H1 (cell line): Measurements from ENCODE around the gene PPM1M. TPM values are rescaled to one million over a fixed set of nuclear protein-coding genes. Genes with fewer than 3 reads are reported as not detected.

Experiments used
- CTCF ChIA-PET: fragments of 300-600 bp; sonication (Branson Sonifier 250); formaldehyde crosslinking; loops from one replicate; lab custom pipeline; 2021; ENCODE audit not compliant: partially characterized antibody; lab: Charles Lee
- POLR2A ChIA-PET: fragments of 300-600 bp; sonication (Branson Sonifier 250); formaldehyde crosslinking; loops from one replicate; lab custom pipeline; 2021; ENCODE audit warnings: inconsistent platforms; ENCODE audit not compliant: partially characterized antibody; lab: Charles Lee
- DNase-seq, 2 experiments: peaks; one replicate each; pipeline versions ENCODE4 v3.0.0 to v3.0.0-alpha.2; 2010 to 2022; ENCODE audit warnings: low spot score in 2 of 2, low read depth in 1 of 2, mixed read lengths in 1 of 2
- FAIRE-seq: peaks from 2 replicates; lab custom pipeline; 2011; peaks lifted over from hg19 to GRCh38; lab: Jason Lieb, UNC
- H2AFZ ChIP-seq: 2 replicates; pipeline ENCODE4 v1.8.1; 2012; ENCODE audit warnings: low read length, inconsistent platforms
- H2AK5ac ChIP-seq: 2 replicates; pipeline ENCODE4 v1.6.1; 2013; ENCODE audit warnings: low read depth, low read length
- H2BK120ac ChIP-seq: replicated peaks from 2 replicates; pipeline ENCODE3; 2013; ENCODE audit warnings: low read depth, low read length, inconsistent platforms
- H2BK12ac ChIP-seq: 2 replicates; pipeline ENCODE4 v1.6.1; 2013; ENCODE audit warnings: low read depth, low read length
- H2BK15ac ChIP-seq: 2 replicates; pipeline ENCODE4 v1.6.1; 2013; ENCODE audit warnings: low read length
- H2BK20ac ChIP-seq: 2 replicates; pipeline ENCODE4 v1.6.1; 2013; ENCODE audit warnings: low read length
- H2BK5ac ChIP-seq: 2 replicates; pipeline ENCODE4 v1.6.1; 2013; ENCODE audit warnings: low read depth, low read length
- H3K14ac ChIP-seq: 2 replicates; pipeline ENCODE4 v1.6.1; 2013; ENCODE audit warnings: inconsistent platforms; ENCODE audit not compliant: insufficient read length
- H3K18ac ChIP-seq: 2 replicates; pipeline ENCODE4 v1.6.1; 2013; ENCODE audit warnings: low read length; ENCODE audit errors: extremely low read depth
- H3K23ac ChIP-seq: 2 replicates; pipeline ENCODE4 v1.6.1; 2013; ENCODE audit warnings: inconsistent platforms; ENCODE audit not compliant: insufficient read length
- H3K23me2 ChIP-seq: 2 replicates; pipeline ENCODE4 v1.6.1; 2013; ENCODE audit warnings: low read depth, low read length
- H3K27ac ChIP-seq: 2 replicates; pipeline ENCODE4 v1.6.1; 2011; ENCODE audit warnings: low read depth, low read length, inconsistent platforms
- H3K27me3 ChIP-seq, 4 experiments: replicated peaks in 1 of 4; 1 replicate in 1 of 4; 2 replicates in 3 of 4; pipeline versions ENCODE4 v1.6.1 to v1.8.1; 2011 to 2013; ENCODE audit warnings: low read length in 3 of 4, mild to moderate bottlenecking in 3 of 4, inconsistent platforms in 2 of 4, mixed read lengths in 2 of 4, moderate library complexity in 1 of 4; ENCODE audit not compliant: control insufficient read depth in 3 of 4, insufficient read depth in 3 of 4; ENCODE audit errors: extremely low read depth in 1 of 4
- H3K36me3 ChIP-seq, 4 experiments: 2 replicates each; pipeline versions ENCODE4 v1.6.1 to v1.8.1; 2011 to 2013; ENCODE audit warnings: mild to moderate bottlenecking in 4 of 4, low read length in 3 of 4, moderate library complexity in 2 of 4, control low read depth in 1 of 4, inconsistent platforms in 1 of 4; ENCODE audit not compliant: insufficient read depth in 4 of 4, control insufficient read depth in 2 of 4
- H3K4ac ChIP-seq: replicated peaks from 2 replicates; pipeline ENCODE3; 2013; ENCODE audit warnings: low read length, low read depth, mixed read lengths, inconsistent platforms; ENCODE audit not compliant: insufficient read length
- H3K4me1 ChIP-seq, 4 experiments: replicated peaks in 1 of 4; 1 replicate in 1 of 4; 2 replicates in 3 of 4; pipeline versions ENCODE4 v1.6.1 to v1.8.1; 2011 to 2013; ENCODE audit warnings: low read length in 3 of 4, inconsistent platforms in 2 of 4, mixed read lengths in 1 of 4; ENCODE audit not compliant: insufficient read depth in 4 of 4, control insufficient read depth in 3 of 4
- H3K4me2 ChIP-seq, 2 experiments: 2 replicates each; pipeline versions ENCODE4 v1.6.1 to v1.8.1; 2011 to 2013; ENCODE audit warnings: low read depth in 2 of 2, low read length in 2 of 2, control low read depth in 1 of 2, inconsistent platforms in 1 of 2, mild to moderate bottlenecking in 1 of 2; ENCODE audit not compliant: insufficient read depth in 1 of 2
- H3K4me3 ChIP-seq, 4 experiments: fragments of 200-600, 300-600 bp in 1 of 4; sonication (generic), shearing (Covaris generic), sonication (Bioruptor Twin) in 1 of 4; 2 replicates each; pipeline versions ENCODE4 v1.5.1 to v1.8.1; 2011 to 2016; ENCODE audit warnings: low read length in 4 of 4, low read depth in 3 of 4, control low read depth in 2 of 4, inconsistent platforms in 2 of 4, mild to moderate bottlenecking in 2 of 4, mixed read lengths in 1 of 4, moderate library complexity in 1 of 4; ENCODE audit not compliant: insufficient read depth in 2 of 4; ENCODE audit errors: extremely low read depth in 1 of 4
- H3K56ac ChIP-seq: replicated peaks from 2 replicates; pipeline ENCODE3; 2013; ENCODE audit warnings: low read depth, mild to moderate bottlenecking, mixed read lengths, low read length, inconsistent platforms; ENCODE audit not compliant: insufficient read length
- H3K79me1 ChIP-seq: 2 replicates; pipeline ENCODE4 v1.6.1; 2013; ENCODE audit warnings: low read depth, low read length, control low read depth
- H3K79me2 ChIP-seq, 2 experiments: 2 replicates each; pipeline versions ENCODE4 v1.6.1 to v1.8.1; 2012 to 2013; ENCODE audit warnings: low read length in 2 of 2, mild to moderate bottlenecking in 2 of 2, inconsistent platforms in 1 of 2; ENCODE audit not compliant: insufficient read depth in 2 of 2, control insufficient read depth in 1 of 2
- H3K9ac ChIP-seq, 4 experiments: replicated peaks in 1 of 4; 1 replicate in 1 of 4; 2 replicates in 3 of 4; pipeline versions ENCODE4 v1.6.1 to v1.8.1; 2011 to 2013; ENCODE audit warnings: low read depth in 3 of 4, low read length in 3 of 4, control low read depth in 2 of 4, mild to moderate bottlenecking in 2 of 4, moderate library complexity in 2 of 4, inconsistent platforms in 1 of 4; ENCODE audit errors: extremely low read depth in 1 of 4
- H3K9me3 ChIP-seq, 2 experiments: 2 replicates each; pipeline versions ENCODE4 v1.6.1 to v1.8.1; 2012 to 2013; ENCODE audit warnings: mild to moderate bottlenecking in 2 of 2, moderate library complexity in 2 of 2, control low read depth in 1 of 2, inconsistent platforms in 1 of 2, low read depth in 1 of 2, low read length in 1 of 2, mixed read lengths in 1 of 2; ENCODE audit not compliant: insufficient read depth in 2 of 2
- H4K20me1 ChIP-seq, 2 experiments: replicated peaks in 1 of 2; 2 replicates each; pipeline versions ENCODE3 to v1.8.1; 2011 to 2013; ENCODE audit warnings: inconsistent platforms in 2 of 2, low read length in 2 of 2, mild to moderate bottlenecking in 1 of 2; ENCODE audit not compliant: insufficient read depth in 2 of 2, control insufficient read depth in 1 of 2
- H4K5ac ChIP-seq: 2 replicates; pipeline ENCODE4 v1.6.1; 2013; ENCODE audit warnings: low read length, low read depth, mixed read lengths, inconsistent platforms; ENCODE audit not compliant: insufficient read length
- H4K8ac ChIP-seq: 2 replicates; pipeline ENCODE4 v1.8.0; 2013; ENCODE audit warnings: mild to moderate bottlenecking, moderate library complexity, low read length, inconsistent platforms; ENCODE audit not compliant: insufficient read depth; ENCODE audit errors: extremely low read depth
- H4K91ac ChIP-seq: replicated peaks from 2 replicates; pipeline ENCODE3; 2013; ENCODE audit warnings: low read length, mixed read lengths, inconsistent platforms; ENCODE audit not compliant: insufficient read length
- CHD2 ChIP-seq: IDR thresholded peaks from 2 replicates; pipeline ENCODE4 v1.6.1; 2012; ENCODE audit warnings: low read length, improper control_type of control experiment
- HDAC2 ChIP-seq, 2 experiments: fragments of 300-600 bp in 1 of 2; sonication (generic) in 1 of 2; IDR thresholded peaks; 2 replicates each; pipeline ENCODE4 v1.6.1; 2011 to 2012; ENCODE audit warnings: low read depth in 2 of 2, low read length in 2 of 2, mild to moderate bottlenecking in 2 of 2, moderate library complexity in 2 of 2, borderline replicate concordance in 1 of 2, inconsistent platforms in 1 of 2
- HDAC6 ChIP-seq: IDR thresholded peaks from one replicate; pipeline ENCODE4 v1.7.1; 2012; ENCODE audit warnings: low read depth, mild to moderate bottlenecking, inconsistent platforms, low read length, moderate library complexity
- MAX ChIP-seq: IDR thresholded peaks from 2 replicates; pipeline ENCODE4 v1.6.1; 2012; ENCODE audit warnings: inconsistent platforms
- RAD21 ChIP-seq, 2 experiments: IDR thresholded peaks in 1 of 2; conservative IDR thresholded peaks in 1 of 2; 2 replicates each; pipeline ENCODE4 v1.6.1; 2011; ENCODE audit warnings: low read depth in 2 of 2, low read length in 2 of 2, improper control_type of control experiment in 1 of 2, inconsistent platforms in 1 of 2, mild to moderate bottlenecking in 1 of 2, moderate library complexity in 1 of 2
- RFX5 ChIP-seq: IDR thresholded peaks from 2 replicates; pipeline ENCODE4 v1.6.1; 2011; ENCODE audit warnings: low read depth, low read length, improper control_type of control experiment, borderline replicate concordance
- RNF2 ChIP-seq: fragments of 200-900, 300-1000 bp; sonication (generic); IDR thresholded peaks from 2 replicates; pipeline ENCODE4 v1.7.1; 2016; ENCODE audit warnings: borderline replicate concordance, low read depth, mild to moderate bottlenecking, antibody characterized with exemption, low read length; ENCODE audit not compliant: poor library complexity, severe bottlenecking; ENCODE audit errors: missing control alignments
- SIN3A ChIP-seq, 2 experiments: IDR thresholded peaks in 1 of 2; conservative IDR thresholded peaks in 1 of 2; 2 replicates each; pipeline ENCODE4 v1.6.1; 2011 to 2012; ENCODE audit warnings: low read length in 2 of 2, improper control_type of control experiment in 1 of 2, low read depth in 1 of 2, mild to moderate bottlenecking in 1 of 2
- SP4 ChIP-seq: IDR thresholded peaks from 2 replicates; pipeline ENCODE4 v1.6.1; 2012; ENCODE audit warnings: low read length, inconsistent platforms
- TCF12 ChIP-seq: IDR thresholded peaks from 2 replicates; pipeline ENCODE4 v1.6.1; 2011; ENCODE audit warnings: low read depth, mild to moderate bottlenecking, low read length
- WGBS, 2 experiments: shearing (Covaris generic) in 1 of 2; methylation state at CpG; one replicate each; pipeline versions ENCODE4 v1.1.6 to v1.1.7; 2013 to 2015; ENCODE audit warnings: low lambda C conversion rate in 2 of 2, mixed read lengths in 2 of 2, inconsistent platforms in 1 of 2, low coverage in 1 of 2, missing lambda C conversion rate in 1 of 2; ENCODE audit not compliant: insufficient replicate concordance in 2 of 2, insufficient coverage in 1 of 2, insufficient read length in 1 of 2; ENCODE audit errors: extremely low coverage in 1 of 2, missing lambda C conversion rate in 1 of 2; 5-methylcytosine and 5-hydroxymethylcytosine counted together
- polyA plus RNA-seq, 7 experiments: library from polyadenylated mRNA; depleted of rRNA in 3 of 7; stranded (reverse) in 5 of 7; unstranded in 2 of 7; fragments of >200 nt in 5 of 7; fragments of 200-250 nt in 2 of 7; gene quantifications; 1 replicate in 5 of 7; 2 replicates in 1 of 7; 4 replicates in 1 of 7; pipeline versions ENCODE4 v1.2.1 to v1.2.3, GENCODE V29; 2011 to 2013; ENCODE audit warnings: missing spikeins in 2 of 7, mixed read lengths in 2 of 7
- total RNA-seq: library from RNA; stranded (reverse); fragmentation: NEBNext Ultra II Directional; extraction: Animal tissue kit (Norgen Biotek cat#: 25700); gene quantifications from 2 replicates; pipeline ENCODE4 v1.2.1, GENCODE V29; 2021

Gene PPM1M
- total and polyA plus RNA-seq, 2 of the 8 experiments (the other 6 are each of a cell fraction or from before 2014, with no cell fraction given): 5.2 to 6.3 TPM

DNA sequence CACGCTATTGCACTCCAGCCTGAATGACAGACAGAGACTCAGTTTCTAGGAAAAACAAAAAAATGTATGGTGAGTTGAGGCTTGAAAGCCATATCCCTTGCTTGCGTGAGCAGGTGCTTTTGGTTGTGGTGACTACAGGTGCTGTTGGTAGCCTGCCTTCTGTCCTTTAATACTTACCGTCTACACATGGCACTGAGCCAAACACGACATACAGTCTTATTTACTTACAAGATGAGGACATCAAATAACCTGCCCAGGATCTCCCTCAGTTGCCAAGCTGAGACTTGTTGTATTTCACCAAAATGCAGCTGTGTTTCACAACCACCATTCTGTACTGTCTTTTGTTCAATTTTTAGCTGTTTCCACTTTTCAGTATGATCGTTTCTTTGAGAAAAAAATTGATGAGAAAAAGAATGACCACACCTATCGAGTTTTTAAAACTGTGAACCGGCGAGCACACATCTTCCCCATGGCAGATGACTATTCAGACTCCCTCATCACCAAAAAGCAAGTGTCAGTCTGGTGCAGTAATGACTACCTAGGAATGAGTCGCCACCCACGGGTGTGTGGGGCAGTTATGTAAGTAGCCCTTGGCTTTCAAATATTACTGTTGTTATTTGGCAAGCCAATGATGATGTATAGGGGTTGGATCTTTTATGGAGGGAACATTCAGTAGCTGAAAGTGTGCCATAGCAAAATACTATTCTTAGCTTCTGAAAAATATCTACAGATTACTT, 41.1 kb upstream of the PPM1M start:
- H3K14ac ChIP-seq: no peak overlapping the region
- H3K79me1 ChIP-seq: no peaks in the 10 kb centered on the region
- H3K9ac ChIP-seq: no peak overlapping the region
- ChIA-PET CTCF (interaction anchor here (0.8 to 4.1 kb wide), 5 partner anchors 11 to 44 kb away, joined by 3 to 28 read pairs (median 4); no protein-coding TSS in a partner anchor), POLR2A (interaction anchor here (0.5 to 1.5 kb wide), 2 partner anchors 74 to 186 kb away, joined by 3 to 4 read pairs; partner anchors contain the start of gene WDR82)
- no peak overlapping the region for H2BK20ac ChIP-seq
- no peak overlapping the region for H2AK5ac ChIP-seq
- H4K91ac ChIP-seq: no peak overlapping the region
- no peak overlapping the region for H3K56ac ChIP-seq
- H3K18ac ChIP-seq: no peak overlapping the region
- DNase-seq (no peak), FAIRE-seq (no peak)
- no peak overlapping the region for H3K23ac ChIP-seq
- no peak overlapping the region for H4K8ac ChIP-seq
- H2BK120ac ChIP-seq: no peak overlapping the region
- peaks cover 0 to 1% of the 10 kb centered on the region in 2 experiments for H4K20me1 ChIP-seq
- no peak overlapping the region for H3K27ac ChIP-seq
- H3K79me2 ChIP-seq: no peaks in the 10 kb centered on the region
- no peak overlapping the region for H2BK15ac ChIP-seq
- no peak overlapping the region for H3K4ac ChIP-seq
- TF ChIP-seq RAD21 (IDR thresholded peaks at IDR 0.05 in 1 of 2, conservative IDR thresholded peaks at IDR 0.05 in 1 of 2; ENCODE audit: low read depth in 2 of 2, low read length in 2 of 2): no peak
- TF ChIP-seq TCF12: no peak
- no peak for TF ChIP-seq MAX
- TF ChIP-seq CHD2: no peak
- no peak for TF ChIP-seq SP4
- TF ChIP-seq RFX5: no peak
- no peak for TF ChIP-seq SIN3A (conservative IDR thresholded peaks at IDR 0.05 in 1 of 2, IDR thresholded peaks at IDR 0.05 in 1 of 2; ENCODE audit: low read depth in 1 of 2, low read length in 2 of 2)
- no peak for TF ChIP-seq RNF2
- TF ChIP-seq HDAC6: no peak
- no peak for TF ChIP-seq HDAC2 (IDR thresholded peaks at IDR 0.05; ENCODE audit: borderline replicate concordance in 1 of 2, low read depth in 2 of 2, low read length in 2 of 2)
- no peaks in the 10 kb centered on the region for H3K27me3 ChIP-seq
- no peak overlapping the region for H3K4me2 ChIP-seq
- H3K9me3 ChIP-seq: no peaks in the 10 kb centered on the region
- H4K5ac ChIP-seq: no peak overlapping the region
- H2BK5ac ChIP-seq: no peak overlapping the region
- H3K4me1 ChIP-seq: no peaks in the 10 kb centered on the region
- H2AFZ ChIP-seq: no peak overlapping the region
- WGBS, 2 experiments: 92% methylated on average over 10 of the region's 10 CpGs; no CpG with 5 or more reads in 1 of the 2 experiments
- H3K23me2 ChIP-seq: no peaks in the 10 kb centered on the region
- H2BK12ac ChIP-seq: no peak overlapping the region
- H3K4me3 ChIP-seq: no peak overlapping the region
- peaks cover 47 to 86% (median 67%) of the 10 kb centered on the region in 4 experiments for H3K36me3 ChIP-seq
